HG02973 (cell line): ENCODE measurements around the gene UHRF1.

ENCODE experiments used
- ATAC-seq: cut with Tn5 transposase; IDR thresholded peaks from one replicate; pipeline ENCODE4 v1.9.1; 2021; ENCODE audit warnings: moderate library complexity; ENCODE audit not compliant: unreplicated experiment

The UHRF1 gene

GRCh38 chr19:4986471-4986891, 77.2 kb downstream of the UHRF1 start:
- no peak for ATAC-seq

GRCh38 chr19:4987256-4987655, 78.0 kb downstream of the UHRF1 start:
- ATAC-seq, result no peak

GRCh38 chr19:4987692-4988370, 78.5 kb downstream of the UHRF1 start:
- ATAC-seq, result no peak

GRCh38 chr19:4988770-4989251, 79.5 kb downstream of the UHRF1 start:
- no peak for ATAC-seq

GRCh38 chr19:4990306-4990705, 81.0 kb downstream of the UHRF1 start:
- ATAC-seq, result no peak

GRCh38 chr19:4991538-4991937, 82.2 kb downstream of the UHRF1 start:
- ATAC-seq, result no peak

GRCh38 chr19:4991996-4992698, 82.8 kb downstream of the UHRF1 start:
- ATAC-seq, result no peak

- ATAC-seq, result no peak
Observed at GRCh38 chr19:4993683-4994082, 84.4 kb downstream of the UHRF1 start.

- ATAC-seq, result no peak
Observed at GRCh38 chr19:4996701-4997100, 87.4 kb downstream of the UHRF1 start.

- no peak for ATAC-seq
Observed at GRCh38 chr19:4997297-4997696, 88.0 kb downstream of the UHRF1 start.

GRCh38 chr19:5000120-5000611, 90.9 kb downstream of the UHRF1 start:
- ATAC-seq, result no peak

GRCh38 chr19:5001615-5002014, 92.3 kb downstream of the UHRF1 start:
- no peak for ATAC-seq

- ATAC-seq, result no peak
Observed at GRCh38 chr19:5002143-5002542, 92.8 kb downstream of the UHRF1 start.

- ATAC-seq, result no peak
Observed at GRCh38 chr19:5003781-5004180, 94.5 kb downstream of the UHRF1 start.

- ATAC-seq, result no peak
Observed at GRCh38 chr19:5005096-5005495, 95.8 kb downstream of the UHRF1 start.

GRCh38 chr19:5006201-5006600, 96.9 kb downstream of the UHRF1 start:
- no peak for ATAC-seq

- ATAC-seq, result no peak
Observed at GRCh38 chr19:5006821-5007220, 97.5 kb downstream of the UHRF1 start.
